Endothelial cell of umbilical vein (primary cell): ENCODE results near the gene FSTL4. TPM values are rescaled to one million over a fixed set of nuclear protein-coding genes. Genes with fewer than 3 reads are reported as not detected.

ENCODE experiments used
- BruUV-seq: library from RNA; stranded (reverse); fragments of 400-500 nt; replicated peaks from 2 replicates; lab custom pipeline; 2021; lab: Mats Ljungman, UMichigan
- CTCF ChIA-PET: fragments of 300-600, 350-600 bp; sonication (Branson Sonifier 250); formaldehyde crosslinking; loops from one replicate; lab custom pipeline; 2021; ENCODE audit warnings: antibody characterized with exemption, inconsistent platforms; lab: Charles Lee
- POLR2A ChIA-PET: fragments of 300-600, 350-600 bp; sonication (Branson Sonifier 250); formaldehyde crosslinking; loops from one replicate; lab custom pipeline; 2021; ENCODE audit warnings: antibody characterized with exemption, inconsistent platforms; lab: Charles Lee
- DNase-seq: peaks from one replicate; pipeline ENCODE4 v3.0.0-alpha.2; 2011; ENCODE audit warnings: low read depth, low spot score
- FAIRE-seq: peaks from 2 replicates; lab custom pipeline; 2011; peaks lifted over from hg19 to GRCh38; lab: Jason Lieb, UNC
- H2AFZ ChIP-seq: 2 replicates; pipeline ENCODE4 v1.6.0; 2012; ENCODE audit warnings: low read depth, low read length, control low read depth, inconsistent platforms
- H3K27ac ChIP-seq: 2 replicates; pipeline ENCODE4 v1.5.1; 2011; ENCODE audit warnings: low read depth, mild to moderate bottlenecking, control low read depth, low read length, moderate library complexity; ENCODE audit not compliant: insufficient read depth
- H3K27me3 ChIP-seq, 2 experiments: 2 replicates each; pipeline versions ENCODE4 v1.6.0 to v1.6.1; 2011; ENCODE audit warnings: low read length in 2 of 2, mixed read lengths in 1 of 2; ENCODE audit not compliant: control insufficient read depth in 2 of 2, insufficient read depth in 2 of 2
- H3K36me3 ChIP-seq, 2 experiments: 2 replicates in 1 of 2; 3 replicates in 1 of 2; pipeline ENCODE4 v1.5.1; 2011; ENCODE audit warnings: low read length in 2 of 2, mild to moderate bottlenecking in 1 of 2, moderate library complexity in 1 of 2; ENCODE audit not compliant: control insufficient read depth in 2 of 2, insufficient read depth in 2 of 2; ENCODE audit errors: extremely low read depth in 1 of 2
- H3K4me1 ChIP-seq: 3 replicates; pipeline ENCODE4 v1.5.1; 2011; ENCODE audit warnings: mild to moderate bottlenecking, low read length; ENCODE audit not compliant: control insufficient read depth, insufficient read depth; ENCODE audit errors: extremely low read depth
- H3K4me2 ChIP-seq: 2 replicates; pipeline ENCODE4 v1.6.1; 2011; ENCODE audit warnings: low read length, control low read depth, mixed read lengths; ENCODE audit not compliant: insufficient read depth
- H3K4me3 ChIP-seq, 3 experiments: fragments of 200-600 bp in 1 of 3; sonication (generic), shearing (Covaris generic) in 1 of 3; replicated peaks in 1 of 3; 2 replicates each; pipeline ENCODE4 v1.5.1; 2011 to 2016; ENCODE audit warnings: control low read depth in 3 of 3, low read length in 3 of 3, mild to moderate bottlenecking in 2 of 3, inconsistent platforms in 1 of 3, low read depth in 1 of 3, moderate library complexity in 1 of 3; ENCODE audit not compliant: insufficient read depth in 1 of 3
- H3K79me2 ChIP-seq: 2 replicates; pipeline ENCODE4 v1.6.0; 2012; ENCODE audit warnings: low read length, inconsistent platforms; ENCODE audit not compliant: control insufficient read depth, insufficient read depth
- H3K9ac ChIP-seq: replicated peaks from 2 replicates; pipeline ENCODE3; 2011; ENCODE audit warnings: low read length, control low read depth; ENCODE audit not compliant: insufficient read depth; ENCODE audit errors: extremely low read depth
- H3K9me1 ChIP-seq: replicated peaks from 3 replicates; pipeline ENCODE4 v1.6.0; 2011; ENCODE audit warnings: mild to moderate bottlenecking, low read length; ENCODE audit not compliant: control insufficient read depth, insufficient read depth; ENCODE audit errors: extremely low read depth
- H3K9me3 ChIP-seq: replicated peaks from 2 replicates; pipeline ENCODE4 v1.5.1; 2012; ENCODE audit warnings: low read length, inconsistent platforms; ENCODE audit not compliant: control insufficient read depth, insufficient read depth
- H4K20me1 ChIP-seq: replicated peaks from 2 replicates; pipeline ENCODE3; 2011; ENCODE audit warnings: mild to moderate bottlenecking, low read length; ENCODE audit not compliant: control insufficient read depth, insufficient read depth; ENCODE audit errors: extremely low read depth
- EZH2 ChIP-seq: IDR thresholded peaks from 2 replicates; pipeline ENCODE4 v1.6.1; 2012; ENCODE audit warnings: borderline replicate concordance, low read depth, mild to moderate bottlenecking, moderate library complexity, low read length, inconsistent platforms; ENCODE audit not compliant: severe bottlenecking
- FOS ChIP-seq: IDR thresholded peaks from 2 replicates; pipeline ENCODE4 v1.6.1; 2011; ENCODE audit warnings: mild to moderate bottlenecking, low read length, moderate library complexity, borderline replicate concordance; ENCODE audit not compliant: insufficient read depth
- GATA2 ChIP-seq: IDR thresholded peaks from 2 replicates; pipeline ENCODE4 v1.7.0; 2011; ENCODE audit warnings: low read depth, mild to moderate bottlenecking, moderate library complexity, mixed read lengths, low read length; ENCODE audit not compliant: insufficient read length, insufficient read depth
- JUN ChIP-seq: IDR thresholded peaks from 2 replicates; pipeline ENCODE4 v1.6.1; 2011; ENCODE audit warnings: borderline replicate concordance, low read depth; ENCODE audit not compliant: insufficient read length, insufficient read depth
- MYC ChIP-seq: IDR thresholded peaks from one replicate; pipeline ENCODE4 v1.6.1; 2011; ENCODE audit warnings: mild to moderate bottlenecking, low read depth, low read length
- POLR2A ChIP-seq: IDR thresholded peaks from 2 replicates; pipeline ENCODE4 v1.6.1; 2012; ENCODE audit warnings: low read depth, mild to moderate bottlenecking, control low read depth, low read length
- POLR2AphosphoS5 ChIP-seq: IDR thresholded peaks from 2 replicates; pipeline ENCODE4 v1.6.1; 2012; ENCODE audit warnings: low read depth, mild to moderate bottlenecking, control low read depth, low read length, moderate library complexity; ENCODE audit not compliant: insufficient read depth
- dilution Hi-C: fragments of 300-500 bp; cut with MboI; formaldehyde crosslinking; loops from one replicate; pipeline ENCODE4 v1.15.0; 2019; ENCODE audit warnings: low sequenced_read_pairs; ENCODE audit not compliant: extremely low pct_ligation_motif_present
- intact Hi-C: fragments of 100-400 bp; cut with micrococcal nuclease; formaldehyde crosslinking; loops from one replicate; pipeline ENCODE4 v1.10.0; 2022
- polyA plus RNA-seq, 4 experiments: library from polyadenylated mRNA; depleted of rRNA in 3 of 4; stranded (reverse) in 3 of 4; unstranded in 1 of 4; fragments of >200 nt; gene quantifications; 2 replicates each; pipeline versions ENCODE4 v1.2.1 to v1.2.3, GENCODE V29; 2011 to 2012; ENCODE audit warnings: missing spikeins in 1 of 4
- total RNA-seq: library from RNA; stranded (reverse); gene quantifications from 2 replicates; pipeline ENCODE4 v1.2.3, GENCODE V29; 2021
- TF ChIP-seq, protein P1 (sequence below), 2 donors: IDR thresholded peaks; 1 replicate in 1 of 2; 2 replicates in 1 of 2; pipeline ENCODE4 v1.5.1; 2011; ENCODE audit warnings: low read length in 2 of 2, mild to moderate bottlenecking in 2 of 2, moderate library complexity in 2 of 2, control low read depth in 1 of 2, inconsistent platforms in 1 of 2, low read depth in 1 of 2; ENCODE audit not compliant: insufficient read depth in 1 of 2; ENCODE audit errors: extremely low read depth in 1 of 2
- TF ChIP-seq, protein P2 (sequence below): IDR thresholded peaks from 2 replicates; pipeline ENCODE4 v1.6.1; 2011; ENCODE audit not compliant: insufficient read depth, insufficient read length

Gene FSTL4
- total and polyA plus RNA-seq, 2 donors (not counting 3 experiments of a cell fraction or from before 2014, with no cell fraction given) = 0.18 TPM; not detected in 1

DNA sequence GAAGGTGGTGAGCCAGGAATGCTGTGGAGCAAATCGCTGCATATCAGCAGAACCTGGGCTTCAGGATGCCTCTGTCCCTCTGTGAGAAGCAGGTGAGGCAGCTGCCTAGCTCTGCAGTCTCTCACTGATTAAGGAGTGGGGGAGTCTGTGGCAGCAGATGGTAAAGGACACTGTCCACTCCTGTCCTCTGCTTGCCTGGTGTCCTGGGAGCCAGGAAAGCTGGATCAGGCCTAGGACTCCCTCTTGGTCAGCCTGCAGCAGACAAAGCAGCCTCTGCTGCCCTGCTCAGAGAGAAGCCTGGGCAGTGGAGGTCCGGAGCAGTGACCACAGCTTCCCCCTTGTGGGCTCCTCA lies 345.8 kb downstream of the FSTL4 start:
- H3K4me1 ChIP-seq = no peaks in the 10 kb centered on the region
- H3K27me3 ChIP-seq = no peaks in the 10 kb centered on the region
- POLR2A ChIA-PET = no interaction called here
- no peak overlapping the region for H3K9ac ChIP-seq
- H4K20me1 ChIP-seq = no peaks in the 10 kb centered on the region
- dilution Hi-C loops = no loop called here
- H3K4me3 ChIP-seq = no peak overlapping the region
- H3K9me1 ChIP-seq = no peaks in the 10 kb centered on the region
- no peaks in the 10 kb centered on the region for H3K36me3 ChIP-seq
- no TSS peak for BruUV-seq
- CTCF ChIA-PET = interaction anchor here (0.8 to 2.4 kb wide), 5 partner anchors 13 to 157 kb away, joined by 3 to 6 read pairs (median 3); no protein-coding TSS in a partner anchor
- no peak overlapping the region for H3K4me2 ChIP-seq
- intact Hi-C loops = no loop called here
- peak overlapping the region; percentile 24 for H2AFZ ChIP-seq
- H3K27ac ChIP-seq = no peak overlapping the region
- H3K79me2 ChIP-seq = no peaks in the 10 kb centered on the region
- TF ChIP-seq POLR2AphosphoS5 (no peak), EZH2 (no peak), POLR2A (no peak), JUN (no peak), FOS (no peak), GATA2 (no peak), MYC (no peak)
- TF ChIP-seq, protein P1, sequence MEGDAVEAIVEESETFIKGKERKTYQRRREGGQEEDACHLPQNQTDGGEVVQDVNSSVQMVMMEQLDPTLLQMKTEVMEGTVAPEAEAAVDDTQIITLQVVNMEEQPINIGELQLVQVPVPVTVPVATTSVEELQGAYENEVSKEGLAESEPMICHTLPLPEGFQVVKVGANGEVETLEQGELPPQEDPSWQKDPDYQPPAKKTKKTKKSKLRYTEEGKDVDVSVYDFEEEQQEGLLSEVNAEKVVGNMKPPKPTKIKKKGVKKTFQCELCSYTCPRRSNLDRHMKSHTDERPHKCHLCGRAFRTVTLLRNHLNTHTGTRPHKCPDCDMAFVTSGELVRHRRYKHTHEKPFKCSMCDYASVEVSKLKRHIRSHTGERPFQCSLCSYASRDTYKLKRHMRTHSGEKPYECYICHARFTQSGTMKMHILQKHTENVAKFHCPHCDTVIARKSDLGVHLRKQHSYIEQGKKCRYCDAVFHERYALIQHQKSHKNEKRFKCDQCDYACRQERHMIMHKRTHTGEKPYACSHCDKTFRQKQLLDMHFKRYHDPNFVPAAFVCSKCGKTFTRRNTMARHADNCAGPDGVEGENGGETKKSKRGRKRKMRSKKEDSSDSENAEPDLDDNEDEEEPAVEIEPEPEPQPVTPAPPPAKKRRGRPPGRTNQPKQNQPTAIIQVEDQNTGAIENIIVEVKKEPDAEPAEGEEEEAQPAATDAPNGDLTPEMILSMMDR (IDR thresholded peaks at IDR 0.05; ENCODE audit: extremely low read depth in 1 of 2, insufficient read depth in 1 of 2, low read depth in 1 of 2, low read length in 2 of 2) = no peak
- TF ChIP-seq, protein P2, sequence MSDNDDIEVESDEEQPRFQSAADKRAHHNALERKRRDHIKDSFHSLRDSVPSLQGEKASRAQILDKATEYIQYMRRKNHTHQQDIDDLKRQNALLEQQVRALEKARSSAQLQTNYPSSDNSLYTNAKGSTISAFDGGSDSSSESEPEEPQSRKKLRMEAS = no peak
- FAIRE-seq = no peak
- no peak for DNase-seq
- no peaks in the 10 kb centered on the region for H3K9me3 ChIP-seq
